Stomach (tissue), 4 donors: ENCODE results near the gene UQCRQ.

Experiments used
- CTCF ChIP-seq, 7 experiments: fragments of 450-650 bp in 4 of 7; fragments of 200-600 bp in 3 of 7; sonication (generic) in 3 of 7; IDR thresholded peaks; one replicate each; pipeline ENCODE4 v1.5.1; 2016 to 2019; ENCODE audit warnings: antibody characterized with exemption in 7 of 7, control low read depth in 2 of 7, mild to moderate bottlenecking in 1 of 7
- EP300 ChIP-seq: sonication (generic); formaldehyde crosslinking; IDR thresholded peaks from one replicate; pipeline ENCODE4 v1.6.1; 2017; ENCODE audit warnings: antibody characterized with exemption

- TF ChIP-seq CTCF (IDR thresholded peaks at IDR 0.05) (no peak), EP300 (no peak)
Measured at GRCh38 chr5:132826424-132827082, 39.9 kb upstream of the UQCRQ start.
